Osteoblast (primary cell): ENCODE data around the gene RPS5. TPM values are rescaled to one million over a fixed set of nuclear protein-coding genes. Genes with fewer than 3 reads are reported as not detected.

ENCODE experiments used
- DNase-seq: peaks from one replicate; pipeline ENCODE4 v3.0.0; 2011; ENCODE audit warnings: low spot score, mixed read lengths; ENCODE audit not compliant: insufficient read length; ENCODE audit errors: missing footprints
- H2AFZ ChIP-seq: 2 replicates; pipeline ENCODE4 v1.6.0; 2011; ENCODE audit warnings: mild to moderate bottlenecking, low read length
- H3K27ac ChIP-seq: 2 replicates; pipeline ENCODE4 v1.5.1; 2011; ENCODE audit warnings: mild to moderate bottlenecking, low read depth, low read length, moderate library complexity
- H3K27me3 ChIP-seq: 2 replicates; pipeline ENCODE4 v1.6.0; 2012; ENCODE audit warnings: mild to moderate bottlenecking, control low read depth, inconsistent platforms, low read length, moderate library complexity; ENCODE audit not compliant: insufficient read depth
- H3K36me3 ChIP-seq: 2 replicates; pipeline ENCODE4 v1.5.1; 2011; ENCODE audit warnings: mild to moderate bottlenecking, low read length, control low read depth, moderate library complexity; ENCODE audit not compliant: insufficient read depth
- H3K4me1 ChIP-seq: 2 replicates; pipeline ENCODE4 v1.5.1; 2011; ENCODE audit warnings: mild to moderate bottlenecking, low read length, control low read depth, moderate library complexity; ENCODE audit not compliant: insufficient read depth
- H3K4me2 ChIP-seq: 2 replicates; pipeline ENCODE4 v1.6.0; 2011; ENCODE audit warnings: mild to moderate bottlenecking, low read length; ENCODE audit not compliant: insufficient read depth
- H3K4me3 ChIP-seq: fragments of 200-600 bp; sonication (generic); 3 replicates; pipeline ENCODE4 v1.5.1; 2012; ENCODE audit warnings: mild to moderate bottlenecking, low read length, inconsistent platforms; ENCODE audit not compliant: insufficient read depth
- H3K79me2 ChIP-seq: 2 replicates; pipeline ENCODE4 v1.6.0; 2012; ENCODE audit warnings: mild to moderate bottlenecking, low read length, control low read depth, inconsistent platforms; ENCODE audit not compliant: insufficient read depth
- H3K9me3 ChIP-seq: 2 replicates; pipeline ENCODE4 v1.5.1; 2011; ENCODE audit warnings: low read depth, low read length, control low read depth
- H4K20me1 ChIP-seq: 2 replicates; pipeline ENCODE4 v1.6.0; 2012; ENCODE audit warnings: mild to moderate bottlenecking, low read length, control low read depth; ENCODE audit not compliant: insufficient read depth
- CTCF ChIP-seq: IDR thresholded peaks from 2 replicates; pipeline ENCODE4 v1.5.1; 2011; ENCODE audit warnings: mild to moderate bottlenecking, low read depth, low read length, moderate library complexity; ENCODE audit errors: extremely low read depth
- total RNA-seq: library from RNA; depleted of rRNA; stranded (reverse); fragments of >200 nt; gene quantifications from 2 replicates; pipeline ENCODE4 v1.2.3, GENCODE V29; 2012

RPS5 gene
- total RNA-seq, 1 donor = 1,166 TPM

GRCh38 chr19:58407658-58408151 lies 20.6 kb downstream of the RPS5 start:
- peak; percentile 86 for DNase-seq
- peaks cover 17% of the 10 kb centered on the region for H3K4me1 ChIP-seq

GRCh38 chr19:58408152-58409009 lies 21.3 kb downstream of the RPS5 start, which contains the start of gene ZNF584:
TSS of gene ZNF584 (plus strand) at chr19:58408649. CDS start at chr19:58409148, 499 bp downstream.
- Histone ChIP-seq H4K20me1 (peaks cover 9% of the 10 kb centered on the region), H3K4me2 (peak within 1 kb of the TSS; percentile 92), H3K27ac (peak within 1 kb of the TSS; percentile 88), H3K9me3 (no peaks in the 10 kb centered on the region), H3K36me3 (no peaks in the 10 kb centered on the region), H3K79me2 (peaks cover 39% of the 10 kb centered on the region), H3K27me3 (no peaks in the 10 kb centered on the region), H3K4me1 (peaks cover 17% of the 10 kb centered on the region), H2AFZ (peak within 1 kb of the TSS; percentile 94), H3K4me3 (peak within 1 kb of the TSS; percentile 96)
- DNase-seq = peak; percentile 99
- TF ChIP-seq CTCF = no peak

More at GRCh38 chr19:58407658-58408151, 20.6 kb downstream of the RPS5 start:
- peak overlapping the region; percentile 94 for H2AFZ ChIP-seq
- peak overlapping the region; percentile 96 for H3K4me3 ChIP-seq
- no peaks in the 10 kb centered on the region for H3K9me3 ChIP-seq
- H3K79me2 ChIP-seq = peaks cover 39% of the 10 kb centered on the region
- peaks cover 9% of the 10 kb centered on the region for H4K20me1 ChIP-seq
- no peak for TF ChIP-seq CTCF
- H3K27ac ChIP-seq = peak overlapping the region; percentile 88
- H3K27me3 ChIP-seq = no peaks in the 10 kb centered on the region
- H3K4me2 ChIP-seq = peak overlapping the region; percentile 92
- no peaks in the 10 kb centered on the region for H3K36me3 ChIP-seq

- Histone ChIP-seq H3K9me3 (no peaks in the 10 kb centered on the region), H3K4me3 (peak overlapping the region; percentile 96), H2AFZ (peak overlapping the region; percentile 94), H3K79me2 (peaks cover 39% of the 10 kb centered on the region), H3K27ac (peak overlapping the region; percentile 88), H3K36me3 (no peaks in the 10 kb centered on the region), H4K20me1 (peaks cover 9% of the 10 kb centered on the region), H3K27me3 (no peaks in the 10 kb centered on the region), H3K4me1 (peaks cover 17% of the 10 kb centered on the region), H3K4me2 (peak overlapping the region; percentile 92)
- DNase-seq = peak; percentile 87
- no peak for TF ChIP-seq CTCF
Observed at GRCh38 chr19:58409010-58409790, 22.1 kb downstream of the RPS5 start.
